KOPT-K1 (cell line): ENCODE data around the gene ACAD10.

Experiments
- H3K27ac ChIP-seq: fragments of 200-600 bp; sonication (generic); 2 replicates; pipeline ENCODE4 v1.5.1; 2016; ENCODE audit warnings: antibody characterized with exemption, mild to moderate bottlenecking, low read depth, low read length; ENCODE audit not compliant: poor library complexity, severe bottlenecking
- H3K36me3 ChIP-seq: fragments of 200-600 bp; sonication (generic); 2 replicates; pipeline ENCODE4 v1.5.1; 2017; ENCODE audit warnings: antibody characterized with exemption, mild to moderate bottlenecking, low read length, moderate library complexity; ENCODE audit not compliant: insufficient read depth
- H3K9me3 ChIP-seq: fragments of 200-600 bp; sonication (generic); 2 replicates; pipeline ENCODE4 v1.5.1; 2017; ENCODE audit warnings: antibody characterized with exemption, low read length, mild to moderate bottlenecking; ENCODE audit not compliant: insufficient read depth, poor library complexity, severe bottlenecking

The ACAD10 gene

GRCh38 chr12:111769599-111769998, 83.7 kb downstream of the ACAD10 start:
- no peak overlapping the region for H3K27ac ChIP-seq
- no peaks in the 10 kb centered on the region for H3K9me3 ChIP-seq
- H3K36me3 ChIP-seq: no peaks in the 10 kb centered on the region

DNA sequence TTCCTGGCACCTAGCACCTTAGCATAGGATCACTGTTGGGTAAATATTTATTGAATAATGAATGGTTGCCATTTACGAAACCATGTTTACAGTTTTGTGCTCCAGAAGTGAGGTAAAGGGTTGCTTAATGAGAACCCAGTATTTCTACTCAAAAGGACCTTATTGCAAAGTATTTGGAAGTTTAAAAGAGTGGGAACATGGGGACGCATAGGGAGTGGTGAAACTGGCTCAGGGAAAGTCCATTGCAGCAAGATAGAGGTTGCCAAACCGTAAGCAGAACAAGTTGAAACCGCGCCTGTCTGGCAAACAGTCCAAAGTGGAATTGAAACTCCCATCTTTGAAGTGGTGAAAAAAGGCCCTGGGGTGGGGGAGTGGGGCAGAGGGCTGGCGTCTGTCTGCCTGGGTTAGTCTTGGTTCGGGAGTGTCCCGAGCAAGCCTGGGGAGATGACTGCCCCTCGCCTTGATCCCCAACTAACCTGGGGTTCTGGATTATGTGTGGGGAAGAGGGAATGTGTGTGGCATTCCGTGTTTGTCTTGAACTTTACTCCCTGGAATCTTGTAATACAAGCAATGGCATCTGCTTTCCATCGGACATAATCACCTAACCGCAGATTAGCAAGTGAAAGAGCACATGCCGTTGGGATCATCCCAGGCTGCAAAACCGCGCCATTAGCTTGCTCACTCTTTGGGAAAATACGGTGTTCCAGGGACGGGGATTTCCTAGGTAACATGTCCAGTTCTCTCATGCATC, 88.1 kb downstream of the ACAD10 start:
- no peaks in the 10 kb centered on the region for H3K36me3 ChIP-seq
- no peaks in the 10 kb centered on the region for H3K9me3 ChIP-seq
- H3K27ac ChIP-seq: no peak overlapping the region

DNA sequence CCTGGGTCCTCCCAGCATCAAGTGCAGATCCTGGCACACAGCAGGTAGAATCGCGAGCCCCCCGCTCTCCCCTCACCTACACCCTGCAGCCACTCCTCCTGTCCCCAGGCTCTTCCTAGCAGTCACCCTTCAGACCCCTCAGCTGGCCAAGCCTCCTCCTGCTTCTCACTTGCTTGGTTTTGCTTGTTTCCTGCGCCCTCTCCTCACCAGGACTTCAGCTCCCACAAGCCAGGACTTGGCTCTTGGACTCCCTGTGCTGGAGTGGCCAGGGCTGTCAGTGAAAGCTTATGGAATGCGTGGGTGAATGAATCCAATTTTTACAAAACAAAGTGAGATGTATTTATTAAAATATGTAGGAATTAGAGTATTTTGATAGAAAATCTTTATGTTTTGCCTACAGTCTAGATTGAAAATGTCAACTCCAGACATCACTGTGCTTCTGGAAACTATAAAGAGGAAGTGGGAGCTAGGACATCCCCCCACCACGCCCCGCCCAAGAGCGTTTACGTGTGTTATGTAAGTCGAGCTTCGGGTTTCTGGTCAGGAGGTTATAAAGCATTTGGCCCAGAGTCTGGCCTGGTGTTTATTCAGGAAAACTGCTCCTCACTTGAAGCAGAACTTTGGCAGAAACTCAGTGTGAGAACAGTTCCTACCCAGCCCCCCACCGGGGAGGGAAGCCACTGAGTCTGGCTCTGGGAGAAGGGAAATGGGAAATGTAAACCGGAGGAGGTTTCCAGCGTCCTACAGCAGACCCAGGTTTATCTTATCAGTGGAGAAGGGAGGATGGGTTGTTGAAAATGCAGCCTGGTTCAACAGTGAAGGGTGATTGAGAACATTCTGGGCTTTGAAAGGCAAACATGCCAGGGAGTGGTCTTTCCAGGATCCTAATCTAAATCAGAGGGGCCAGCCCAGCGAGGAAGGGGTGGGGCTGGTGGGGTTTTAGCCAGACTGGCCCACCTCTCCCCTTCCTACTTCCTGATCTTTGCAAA, 89.6 kb downstream of the ACAD10 start:
- Histone ChIP-seq H3K9me3 (no peaks in the 10 kb centered on the region), H3K27ac (no peak overlapping the region), H3K36me3 (no peaks in the 10 kb centered on the region)

DNA sequence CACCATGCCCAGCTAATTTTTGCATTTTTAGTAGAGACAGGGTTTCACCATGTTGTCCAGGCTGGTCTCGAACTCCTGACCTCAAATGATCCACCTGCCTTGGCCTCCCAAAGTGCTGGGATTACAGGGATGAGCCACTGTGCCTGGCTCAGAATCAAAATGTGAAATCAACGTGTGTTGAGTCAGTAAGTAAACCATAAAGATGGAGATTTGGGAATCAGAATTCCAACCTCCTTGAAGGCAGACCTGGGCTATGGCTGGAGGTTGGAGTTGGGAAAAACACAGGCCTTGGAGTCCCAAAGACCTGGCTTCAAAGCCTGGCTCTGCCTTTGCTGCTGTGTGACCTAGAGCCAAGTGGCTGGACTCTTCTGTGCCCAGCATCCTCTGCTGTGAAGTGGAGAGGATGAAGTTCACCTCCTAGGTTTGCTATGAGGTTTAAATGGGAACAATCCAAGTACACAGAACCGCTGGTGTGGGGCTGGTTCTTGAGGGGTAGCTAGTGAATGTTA, 91.0 kb downstream of the ACAD10 start:
- H3K36me3 ChIP-seq: no peaks in the 10 kb centered on the region
- no peak overlapping the region for H3K27ac ChIP-seq
- no peaks in the 10 kb centered on the region for H3K9me3 ChIP-seq

DNA sequence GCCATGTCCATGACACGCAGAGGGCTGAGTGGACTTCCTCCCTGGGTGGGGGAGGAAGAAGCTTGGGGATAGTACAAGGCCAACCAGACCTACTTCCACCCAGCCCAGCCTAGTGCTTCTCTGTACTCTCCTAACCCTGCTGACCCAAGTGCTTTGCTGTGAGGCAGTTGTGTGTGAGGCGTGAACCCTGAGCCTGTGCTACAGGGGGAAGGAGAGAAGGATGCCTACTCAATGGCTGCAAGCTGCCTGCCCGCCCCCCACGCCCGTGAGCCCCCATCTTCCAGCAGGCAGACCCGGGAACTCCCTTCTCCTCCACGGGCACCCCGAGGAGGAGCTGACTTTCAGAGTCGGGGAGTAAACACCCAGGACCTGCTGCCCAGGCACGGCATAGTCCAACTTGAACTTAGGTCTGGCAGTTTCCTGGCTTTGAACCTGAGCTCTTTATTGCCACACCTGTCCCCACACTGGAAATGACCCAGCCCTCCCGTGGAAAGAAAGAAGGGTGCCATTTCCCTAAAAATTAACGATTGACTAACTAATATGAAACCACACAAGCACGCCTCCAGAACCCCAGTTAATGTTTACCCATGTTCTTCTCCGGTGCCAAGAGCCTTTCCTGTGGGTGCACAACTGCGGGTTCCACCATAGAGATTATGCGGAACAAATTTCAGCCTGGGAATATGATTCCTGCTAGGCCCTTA, 91.6 kb downstream of the ACAD10 start:
- H3K27ac ChIP-seq: no peak overlapping the region
- H3K9me3 ChIP-seq: no peaks in the 10 kb centered on the region
- H3K36me3 ChIP-seq: no peaks in the 10 kb centered on the region

GRCh38 chr12:111780166-111780565, 94.3 kb downstream of the ACAD10 start:
- Histone ChIP-seq H3K36me3 (no peaks in the 10 kb centered on the region), H3K27ac (no peak overlapping the region), H3K9me3 (no peaks in the 10 kb centered on the region)

DNA sequence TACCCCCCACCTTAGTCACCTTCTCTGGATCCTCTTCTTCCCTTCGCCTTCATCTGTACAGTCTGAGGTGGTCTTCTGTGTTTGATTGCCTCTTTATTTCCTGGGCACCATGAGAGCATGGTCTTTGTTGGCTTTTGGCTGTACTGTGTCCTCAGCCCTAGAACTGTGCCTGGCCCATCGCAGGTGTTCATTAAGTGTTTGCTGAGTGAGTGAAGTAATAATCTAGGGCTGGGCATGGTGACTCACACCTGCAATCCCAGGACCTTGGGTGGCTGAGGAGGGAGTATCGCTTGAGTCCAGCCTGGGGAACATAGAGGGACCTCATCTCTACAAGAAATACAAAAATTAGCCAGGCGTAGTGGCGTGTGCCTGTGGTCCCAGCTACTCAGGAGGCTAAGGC, 94.8 kb downstream of the ACAD10 start:
- Histone ChIP-seq H3K9me3 (no peaks in the 10 kb centered on the region), H3K36me3 (no peaks in the 10 kb centered on the region), H3K27ac (no peak overlapping the region)

- Histone ChIP-seq H3K27ac (no peak overlapping the region), H3K36me3 (no peaks in the 10 kb centered on the region)
These were observed 95.3 kb downstream of the ACAD10 start for GRCh38 chr12:111781085-111781658.

DNA sequence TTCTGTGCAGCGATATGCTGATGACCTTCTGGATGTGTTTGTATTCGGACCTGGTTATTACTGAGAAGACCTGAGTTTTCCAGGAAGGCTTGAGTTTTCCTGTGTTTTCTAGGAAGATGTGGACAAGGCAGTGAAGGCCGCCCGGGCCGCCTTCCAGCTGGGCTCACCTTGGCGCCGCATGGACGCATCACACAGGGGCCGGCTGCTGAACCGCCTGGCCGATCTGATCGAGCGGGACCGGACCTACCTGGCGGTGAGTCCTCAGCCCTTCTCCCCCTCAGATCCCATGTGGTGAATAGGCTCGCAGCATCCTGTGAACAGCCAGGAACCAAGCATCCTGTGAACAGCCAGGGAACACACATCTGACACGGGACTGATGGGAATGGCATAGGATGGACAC, 97.2 kb downstream of the ACAD10 start:
- H3K27ac ChIP-seq: no peak overlapping the region
- no peaks in the 10 kb centered on the region for H3K9me3 ChIP-seq
- no peaks in the 10 kb centered on the region for H3K36me3 ChIP-seq

More at GRCh38 chr12:111781085-111781658, 95.3 kb downstream of the ACAD10 start:
- no peaks in the 10 kb centered on the region for H3K9me3 ChIP-seq

DNA sequence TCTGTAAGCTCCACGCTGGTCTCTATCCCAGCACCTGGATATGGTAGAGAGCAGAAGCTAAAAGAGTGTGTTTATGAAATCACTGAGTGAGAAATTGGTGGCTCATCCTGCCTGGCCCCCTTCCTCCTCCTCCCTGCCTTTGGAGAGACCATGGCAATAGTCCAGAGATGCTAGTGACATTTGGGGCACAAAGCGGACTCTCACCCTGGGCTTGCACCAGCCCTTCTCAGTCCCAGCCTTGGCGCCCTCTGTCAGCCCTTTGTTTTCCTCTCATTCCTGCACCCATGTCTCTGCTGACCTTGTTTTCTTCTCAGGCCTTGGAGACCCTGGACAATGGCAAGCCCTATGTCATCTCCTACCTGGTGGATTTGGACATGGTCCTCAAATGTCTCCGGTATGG, 99.1 kb downstream of the ACAD10 start:
- Histone ChIP-seq H3K36me3 (no peaks in the 10 kb centered on the region), H3K9me3 (no peaks in the 10 kb centered on the region), H3K27ac (no peak overlapping the region)

DNA sequence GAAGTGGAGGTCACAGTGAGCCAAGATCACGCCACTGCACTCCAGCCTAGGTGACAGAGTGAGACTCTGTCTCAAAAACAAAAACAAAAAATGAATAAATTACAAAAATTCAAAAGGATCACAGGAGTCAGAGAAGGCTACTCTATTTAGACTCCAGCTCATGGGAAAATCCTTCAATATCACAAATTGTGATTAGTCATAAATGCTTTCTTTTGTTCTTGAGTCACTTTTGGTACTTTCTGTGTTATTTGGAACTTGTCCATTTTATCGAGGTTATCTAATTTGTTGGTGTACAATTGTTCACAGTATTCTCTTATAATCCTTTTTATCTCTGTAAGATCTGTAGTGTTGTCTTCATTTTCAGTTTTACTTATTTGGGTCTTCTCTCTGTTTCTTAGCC, 99.8 kb downstream of the ACAD10 start:
- H3K36me3 ChIP-seq: no peaks in the 10 kb centered on the region
- no peaks in the 10 kb centered on the region for H3K9me3 ChIP-seq
- H3K27ac ChIP-seq: no peak overlapping the region

DNA sequence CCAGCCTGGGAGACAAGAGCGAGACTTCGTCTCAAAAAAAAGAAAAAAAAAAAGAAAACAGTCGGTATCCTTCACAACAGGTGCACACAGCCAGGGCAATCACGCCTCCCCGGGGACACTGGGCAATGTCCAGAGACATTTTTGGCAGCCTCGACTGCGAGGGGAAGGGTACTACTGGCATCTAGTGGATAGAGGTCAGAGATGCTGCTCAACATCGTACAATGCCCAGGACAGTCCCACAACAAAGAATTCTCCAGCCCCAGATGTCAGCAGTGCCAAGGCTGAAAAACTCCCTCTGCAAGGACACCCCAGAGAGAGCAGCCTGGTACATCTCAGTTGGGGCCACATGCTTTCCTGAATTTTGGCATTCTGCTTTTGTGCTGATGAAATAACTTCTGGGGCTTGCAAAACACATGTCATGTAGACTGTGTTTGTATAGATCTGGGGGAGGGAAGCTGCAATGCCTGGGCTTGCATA, 102.4 kb downstream of the ACAD10 start:
- Histone ChIP-seq H3K9me3 (no peaks in the 10 kb centered on the region), H3K36me3 (no peaks in the 10 kb centered on the region), H3K27ac (no peak overlapping the region)

DNA sequence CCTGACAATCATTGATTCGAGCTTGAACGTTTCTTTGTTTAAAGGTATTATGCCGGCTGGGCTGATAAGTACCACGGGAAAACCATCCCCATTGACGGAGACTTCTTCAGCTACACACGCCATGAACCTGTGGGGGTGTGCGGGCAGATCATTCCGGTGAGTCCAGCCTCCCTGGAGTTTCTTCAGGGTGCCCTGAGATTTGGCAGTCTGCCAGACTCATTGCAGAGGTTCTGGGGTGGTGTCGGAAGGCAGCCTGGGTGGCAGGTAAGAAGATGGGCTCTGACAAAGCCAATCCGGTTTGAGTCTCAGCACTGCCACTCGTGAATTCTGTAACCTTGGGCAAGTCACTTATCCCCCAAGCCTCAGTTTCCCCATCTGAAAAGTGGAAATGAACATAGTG, 103.9 kb downstream of the ACAD10 start:
- Histone ChIP-seq H3K9me3 (no peaks in the 10 kb centered on the region), H3K36me3 (no peaks in the 10 kb centered on the region), H3K27ac (no peak overlapping the region)

- Histone ChIP-seq H3K27ac (no peak overlapping the region), H3K36me3 (no peaks in the 10 kb centered on the region), H3K9me3 (no peaks in the 10 kb centered on the region)
These were observed 105.7 kb downstream of the ACAD10 start for GRCh38 chr12:111791507-111791906.
